Hepatocyte (in vitro differentiated cells): ENCODE results near the gene OR10A3.

Source experiments
- CTCF ChIP-seq: fragments of 200-600 bp; sonication (generic); IDR thresholded peaks from 2 replicates; pipeline ENCODE4 v1.5.1; 2016; ENCODE audit warnings: antibody characterized with exemption, mild to moderate bottlenecking; ENCODE audit not compliant: poor library complexity
- EZH2 ChIP-seq: fragments of 200-600 bp; sonication (generic); IDR thresholded peaks from 2 replicates; pipeline ENCODE4 v1.6.1; 2016; ENCODE audit warnings: antibody characterized with exemption, mild to moderate bottlenecking, borderline replicate concordance
- EZH2phosphoT487 ChIP-seq: fragments of 200-600 bp; sonication (generic); IDR thresholded peaks from one replicate; pipeline ENCODE4 v1.6.1; 2018; ENCODE audit warnings: antibody characterized with exemption, mild to moderate bottlenecking, low read depth, moderate library complexity; ENCODE audit not compliant: unreplicated experiment, severe bottlenecking

GRCh38 chr11:7941608-7942007, at the start of gene OR10A3:
- TF ChIP-seq CTCF (no peak), EZH2 (no peak), EZH2phosphoT487 (no peak)
